Esophagus muscularis mucosa (tissue), 4 donors: ENCODE data around the gene CNNM2. TPM values are rescaled to one million over a fixed set of nuclear protein-coding genes. Genes with fewer than 3 reads are reported as not detected.
"Not testable (repeated sequence)": the region's sequence is repeated elsewhere in the genome, so short reads cannot be mapped to it uniquely, and the experiment has no call there.

ENCODE experiments used
- DNase-seq: peaks from one replicate; pipeline ENCODE4 v3.0.0-alpha.2; 2017; ENCODE audit errors: extremely low spot score
- H3K27ac ChIP-seq, 4 donors: fragments of 200-600 bp; sonication (generic); replicated peaks in 1 of 4; 1 replicate in 3 of 4; 2 replicates in 1 of 4; pipeline ENCODE4 v1.5.1; 2016 to 2019; ENCODE audit warnings: mild to moderate bottlenecking in 1 of 4
- H3K27me3 ChIP-seq, 4 donors: fragments of 200-600 bp; sonication (generic); one replicate each; pipeline versions ENCODE4 v1.5.1 to v1.6.0; 2016 to 2019
- H3K36me3 ChIP-seq, 4 donors: fragments of 200-600 bp; sonication (generic); one replicate each; pipeline ENCODE4 v1.5.1; 2016 to 2019
- H3K4me1 ChIP-seq, 4 donors: fragments of 200-600 bp; sonication (generic); one replicate each; pipeline ENCODE4 v1.5.1; 2016 to 2019
- H3K4me3 ChIP-seq, 4 donors: fragments of 200-600 bp; sonication (generic); 1 replicate in 2 of 4; 2 replicates in 2 of 4; pipeline ENCODE4 v1.5.1; 2016 to 2019; ENCODE audit warnings: mild to moderate bottlenecking in 4 of 4, moderate library complexity in 1 of 4
- H3K9me3 ChIP-seq, 4 donors: fragments of 200-600 bp; sonication (generic); 1 replicate in 3 of 4; 2 replicates in 1 of 4; pipeline ENCODE4 v1.5.1; 2016 to 2019
- CTCF ChIP-seq, 3 experiments: fragments of 200-600 bp in 2 of 3; fragments of 450-650 bp in 1 of 3; sonication (generic) in 2 of 3; IDR thresholded peaks; one replicate each; pipeline ENCODE4 v1.5.1; 2017 to 2019; ENCODE audit warnings: antibody characterized with exemption in 3 of 3, mild to moderate bottlenecking in 2 of 3, moderate library complexity in 1 of 3
- EP300 ChIP-seq: sonication (generic); formaldehyde crosslinking; IDR thresholded peaks from one replicate; pipeline ENCODE4 v1.6.1; 2017; ENCODE audit warnings: antibody characterized with exemption
- POLR2A ChIP-seq: fragments of 450-650 bp; IDR thresholded peaks from one replicate; pipeline ENCODE4 v1.6.1; 2017; ENCODE audit warnings: antibody characterized with exemption, moderate library complexity, mild to moderate bottlenecking, low read depth
- POLR2AphosphoS5 ChIP-seq, 2 donors: sonication (generic); formaldehyde crosslinking; IDR thresholded peaks; one replicate each; pipeline ENCODE4 v1.6.1; 2017; ENCODE audit warnings: antibody characterized with exemption in 2 of 2
- WGBS: methylation state at CpG from one replicate; pipeline ENCODE4 v1.1.5; 2018; 5-methylcytosine and 5-hydroxymethylcytosine counted together
- intact Hi-C: fragments of 100-400 bp; cut with DNase I; formaldehyde crosslinking; loops from one replicate; pipeline ENCODE4 v1.15.1; 2023
- total RNA-seq, 4 donors: library from RNA; depleted of rRNA; stranded (reverse); fragments of >200 nt; gene quantifications; one replicate each; pipeline versions ENCODE4 v1.1.0 to v1.2.1, GENCODE V29; 2016

The CNNM2 gene
- total RNA-seq, 4 donors from 2014 or later, result 4.0 to 9.3 (median 5.4) TPM

GRCh38 chr10:103064956-103065355 is 146.9 kb downstream of the CNNM2 start:
- Histone ChIP-seq H3K4me3 (no peak overlapping the region), H3K4me1 (peaks cover 0 to 6% (median 0%) of the 10 kb centered on the region in 4 donors), H3K36me3 (peaks cover 0 to 24% (median 12%) of the 10 kb centered on the region in 4 donors), H3K27me3 (no peaks in the 10 kb centered on the region), H3K27ac (no peak overlapping the region), H3K9me3 (no peaks in the 10 kb centered on the region)
- TF ChIP-seq POLR2A, result no peak
- intact Hi-C loops, result loop anchor here (10.0 kb wide), 1 partner anchor 230 kb away; the partner anchor contains the start of gene CYP17A1
- DNase-seq, result no peak
- WGBS, result 92% methylated on average over 4 of the region's 4 CpGs

GRCh38 chr10:103066141-103067098 is 148.3 kb downstream of the CNNM2 start:
- 92% methylated on average over 16 of the region's 16 CpGs for WGBS
- Histone ChIP-seq H3K27me3 (no peaks in the 10 kb centered on the region), H3K4me3 (no peak overlapping the region), H3K4me1 (peaks cover 0 to 6% (median 0%) of the 10 kb centered on the region in 4 donors), H3K9me3 (no peaks in the 10 kb centered on the region), H3K27ac (no peak overlapping the region), H3K36me3 (peaks cover 0 to 24% (median 12%) of the 10 kb centered on the region in 4 donors)
- TF ChIP-seq POLR2AphosphoS5 (IDR thresholded peaks at IDR 0.05) (no peak), POLR2A (no peak), EP300 (no peak), CTCF (IDR thresholded peaks at IDR 0.05) (no peak)
- intact Hi-C loops, result loop anchor here (10.0 kb wide), 1 partner anchor 232 kb away; the partner anchor contains the start of gene CYP17A1
- DNase-seq, result no peak

- 95% methylated on average over 4 of the region's 4 CpGs for WGBS
- not testable (repeated sequence) for H3K9me3 ChIP-seq, DNase-seq, H3K27me3 ChIP-seq, H3K27ac ChIP-seq, H3K4me1 ChIP-seq, H3K4me3 ChIP-seq
- intact Hi-C loops, result loop anchor here (10.0 kb wide), 1 partner anchor 232 kb away; the partner anchor contains the start of gene CYP17A1
- peaks cover 0 to 29% (median 17%) of the 10 kb centered on the region in 4 donors for H3K36me3 ChIP-seq
Observed at GRCh38 chr10:103067099-103067477, 149.0 kb downstream of the CNNM2 start.

DNA sequence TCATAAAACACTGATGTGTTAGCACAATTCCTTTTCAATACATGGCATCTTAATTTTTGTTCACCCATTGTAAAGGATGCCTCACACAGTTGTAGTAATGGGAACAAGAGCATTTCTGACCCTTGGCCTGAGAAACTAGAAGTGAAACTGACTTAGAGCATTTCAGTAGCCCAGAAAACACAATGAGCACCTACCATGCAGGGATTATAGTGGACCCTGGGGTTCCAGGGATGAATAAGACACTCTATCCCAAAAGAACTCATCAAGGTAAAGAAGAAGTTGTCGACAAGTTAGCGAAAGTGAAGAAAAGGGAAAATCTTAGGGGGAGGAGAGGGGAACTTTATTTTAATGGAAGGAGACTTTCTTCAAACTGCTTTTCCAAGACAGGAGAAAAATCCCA is 149.4 kb downstream of the CNNM2 start:
- Histone ChIP-seq H3K4me3 (no peak overlapping the region), H3K4me1 (peaks cover 0 to 6% (median 0%) of the 10 kb centered on the region in 4 donors), H3K27ac (no peak overlapping the region), H3K36me3 (peaks cover 0 to 32% (median 19%) of the 10 kb centered on the region in 4 donors), H3K27me3 (no peaks in the 10 kb centered on the region), H3K9me3 (no peaks in the 10 kb centered on the region)
- intact Hi-C loops, result loop anchor here (10.0 kb wide), 1 partner anchor 233 kb away; the partner anchor contains the start of gene CYP17A1
- no peak for TF ChIP-seq POLR2A
- no peak for TF ChIP-seq POLR2AphosphoS5 (IDR thresholded peaks at IDR 0.05)
- TF ChIP-seq CTCF (IDR thresholded peaks at IDR 0.05), result no peak
- no peak for TF ChIP-seq EP300
- 97% methylated on average over 2 of the region's 2 CpGs for WGBS
- DNase-seq, result no peak

GRCh38 chr10:103067956-103068355 is 149.9 kb downstream of the CNNM2 start:
- no peak for DNase-seq
- peaks cover 0 to 6% (median 0%) of the 10 kb centered on the region in 4 donors for H3K4me1 ChIP-seq
- no peak overlapping the region for H3K27ac ChIP-seq
- no peak for TF ChIP-seq POLR2AphosphoS5 (IDR thresholded peaks at IDR 0.05)
- no peak for TF ChIP-seq CTCF (IDR thresholded peaks at IDR 0.05)
- no peak for TF ChIP-seq POLR2A
- TF ChIP-seq EP300, result no peak
- H3K27me3 ChIP-seq, result no peaks in the 10 kb centered on the region
- H3K36me3 ChIP-seq, result peaks cover 0 to 32% (median 19%) of the 10 kb centered on the region in 4 donors
- no peak overlapping the region for H3K4me3 ChIP-seq
- WGBS, result 81% methylated on average over 6 of the region's 6 CpGs
- intact Hi-C loops, result loop anchor here (10.0 kb wide), 1 partner anchor 233 kb away; the partner anchor contains the start of gene CYP17A1
- no peaks in the 10 kb centered on the region for H3K9me3 ChIP-seq
